HCT116 (cell line): ENCODE measurements around the gene VWA3B. TPM values are rescaled to one million over a fixed set of nuclear protein-coding genes. Genes with fewer than 3 reads are reported as not detected.

Experiments
- ATAC-seq: fragments of 200-7000 bp; cut with Tn5 transposase; 2 replicates; pipeline ENCODE4 v1.9.1; 2020; ENCODE audit warnings: mild to moderate bottlenecking, moderate library complexity
- BruUV-seq: library from RNA; stranded (reverse); fragments of 400-500 nt; replicated peaks from 2 replicates; lab custom pipeline; 2021; lab: Mats Ljungman, UMichigan
- CTCF ChIA-PET: fragments of 300-600 bp; sonication (Branson Sonifier 250); formaldehyde crosslinking; loops from one replicate; lab custom pipeline; 2021; ENCODE audit warnings: antibody characterized with exemption; lab: Charles Lee
- POLR2A ChIA-PET: fragments of 300-600, 350-600 bp; sonication (Branson Sonifier 250); formaldehyde crosslinking; loops from one replicate; lab custom pipeline; 2021; ENCODE audit warnings: antibody characterized with exemption; lab: Charles Lee
- RAD21 ChIA-PET, 2 experiments: fragments of 300-600 bp; sonication (Branson Sonifier 250); formaldehyde crosslinking; loops; one replicate each; lab custom pipeline; 2023; ENCODE audit warnings: low total read pairs in 2 of 2; ENCODE audit not compliant: uncharacterized antibody in 2 of 2, unreplicated experiment in 2 of 2, low non-redundant PET in 1 of 2; lab: Charles Lee
- DNase-seq: peaks from one replicate; pipeline ENCODE4 v3.0.0-alpha.2; 2010; ENCODE audit warnings: low read depth, low spot score
- H2AFZ ChIP-seq: fragments of 200-600 bp; shearing (Covaris generic), sonication (generic); 2 replicates; pipeline ENCODE4 v1.6.1; 2017; ENCODE audit warnings: low read depth, mixed run types, mixed read lengths, antibody characterized with exemption, low read length; ENCODE audit not compliant: poor library complexity, severe bottlenecking
- H3K27ac ChIP-seq: 2 replicates; pipeline ENCODE4 v1.5.1; 2012; ENCODE audit warnings: low read depth, low read length
- H3K27me3 ChIP-seq: fragments of 200-600 bp; sonication (generic); 2 replicates; pipeline ENCODE4 v1.6.1; 2016; ENCODE audit warnings: mixed run types, low read length, mixed read lengths; ENCODE audit not compliant: insufficient read depth
- H3K36me3 ChIP-seq, 2 experiments: fragments of 200-500 bp in 1 of 2; fragments of 200-600 bp in 1 of 2; sonication (Bioruptor generic) in 1 of 2; sonication (generic) in 1 of 2; 2 replicates each; pipeline versions ENCODE4 v1.5.1 to v1.6.1; 2014 to 2016; ENCODE audit warnings: low read length in 2 of 2, inconsistent platforms in 1 of 2, mixed read lengths in 1 of 2, mixed run types in 1 of 2; ENCODE audit not compliant: insufficient read depth in 2 of 2, control insufficient read depth in 1 of 2
- H3K4me1 ChIP-seq, 2 experiments: fragments of 200-600 bp in 1 of 2; sonication (generic) in 1 of 2; 2 replicates each; pipeline versions ENCODE4 v1.5.1 to v1.6.1; 2012 to 2017; ENCODE audit warnings: low read length in 2 of 2, inconsistent platforms in 1 of 2, mild to moderate bottlenecking in 1 of 2, mixed read lengths in 1 of 2, mixed run types in 1 of 2, moderate library complexity in 1 of 2; ENCODE audit not compliant: insufficient read depth in 2 of 2, control insufficient read depth in 1 of 2
- H3K4me2 ChIP-seq: fragments of 200-600 bp; sonication (generic); 2 replicates; pipeline ENCODE4 v1.6.1; 2017; ENCODE audit warnings: mixed run types, low read length, mixed read lengths
- H3K4me3 ChIP-seq, 2 experiments: fragments of 200-600 bp in 1 of 2; sonication (generic) in 1 of 2; replicated peaks in 1 of 2; 2 replicates each; pipeline ENCODE4 v1.5.1; 2011 to 2016; ENCODE audit warnings: low read length in 2 of 2, control low read depth in 1 of 2, low read depth in 1 of 2, mild to moderate bottlenecking in 1 of 2, mixed read lengths in 1 of 2, mixed run types in 1 of 2
- H3K79me2 ChIP-seq: fragments of 200-600 bp; sonication (generic); 2 replicates; pipeline ENCODE4 v1.6.1; 2017; ENCODE audit warnings: mild to moderate bottlenecking, mixed run types, low read length, moderate library complexity, mixed read lengths; ENCODE audit not compliant: insufficient read depth
- H3K9ac ChIP-seq: fragments of 200-600 bp; sonication (generic); 2 replicates; pipeline ENCODE4 v1.6.1; 2016; ENCODE audit warnings: low read length, mixed read lengths
- H3K9me2 ChIP-seq: fragments of 200-600 bp; sonication (generic), shearing (Covaris generic); 2 replicates; pipeline ENCODE4 v1.6.1; 2017; ENCODE audit warnings: mixed run types, mild to moderate bottlenecking, moderate library complexity; ENCODE audit not compliant: insufficient read depth
- H3K9me3 ChIP-seq, 2 experiments: fragments of 200-500 bp in 1 of 2; fragments of 200-600 bp in 1 of 2; sonication (Bioruptor generic) in 1 of 2; sonication (generic) in 1 of 2; 2 replicates each; pipeline ENCODE4 v1.6.1; 2014 to 2017; ENCODE audit warnings: low read length in 2 of 2, mixed read lengths in 2 of 2, inconsistent platforms in 1 of 2, low read depth in 1 of 2, mild to moderate bottlenecking in 1 of 2, mixed run types in 1 of 2, moderate library complexity in 1 of 2; ENCODE audit not compliant: control insufficient read depth in 1 of 2, insufficient read depth in 1 of 2
- H4K20me1 ChIP-seq: fragments of 200-600 bp; sonication (generic), shearing (Covaris generic); 2 replicates; pipeline ENCODE4 v1.6.1; 2017; ENCODE audit warnings: mixed run types, mild to moderate bottlenecking, moderate library complexity; ENCODE audit not compliant: insufficient read depth
- CEBPB ChIP-seq: IDR thresholded peaks from 2 replicates; pipeline ENCODE4 v1.6.1; 2012; ENCODE audit warnings: low read depth
- CTCF ChIP-seq, 3 experiments: fragments of 200-600 bp in 1 of 3; sonication (generic) in 1 of 3; IDR thresholded peaks in 2 of 3; conservative IDR thresholded peaks in 1 of 3; 2 replicates each; pipeline ENCODE4 v1.5.1; 2012 to 2017; ENCODE audit warnings: low read depth in 2 of 3, low read length in 2 of 3, antibody characterized with exemption in 1 of 3, borderline replicate concordance in 1 of 3, control low read depth in 1 of 3, mild to moderate bottlenecking in 1 of 3, mixed read lengths in 1 of 3, mixed run types in 1 of 3, moderate library complexity in 1 of 3; ENCODE audit not compliant: insufficient read depth in 1 of 3
- ELF1 ChIP-seq: IDR thresholded peaks from 2 replicates; pipeline ENCODE4 v1.6.1; 2012; ENCODE audit warnings: low read depth, borderline replicate concordance
- EZH2phosphoT487 ChIP-seq: fragments of 200-600 bp; IDR thresholded peaks from 2 replicates; pipeline ENCODE4 v1.6.1; 2018; ENCODE audit warnings: antibody characterized with exemption, borderline replicate concordance
- FOSL1 ChIP-seq: IDR thresholded peaks from 2 replicates; pipeline ENCODE4 v1.6.1; 2012; ENCODE audit warnings: low read depth
- JUND ChIP-seq: IDR thresholded peaks from 2 replicates; pipeline ENCODE4 v1.6.1; 2012
- POLR2A ChIP-seq: IDR thresholded peaks from 2 replicates; pipeline ENCODE4 v1.7.0; 2011; ENCODE audit warnings: borderline replicate concordance; ENCODE audit not compliant: insufficient read depth, insufficient read length; ENCODE audit errors: extremely low read depth
- POLR2AphosphoS5 ChIP-seq: IDR thresholded peaks from 2 replicates; pipeline ENCODE4 v1.6.1; 2011; ENCODE audit warnings: mild to moderate bottlenecking, low read depth, low read length, moderate library complexity
- REST ChIP-seq: IDR thresholded peaks from 2 replicates; pipeline ENCODE4 v1.6.1; 2012; ENCODE audit warnings: low read depth
- intact Hi-C: fragments of 100-400 bp; cut with micrococcal nuclease; formaldehyde crosslinking; loops from 2 replicates; pipeline ENCODE4 v1.10.0; 2022
- total RNA-seq: library from RNA; stranded (reverse); gene quantifications from one replicate; pipeline ENCODE4 v1.2.1, GENCODE V29; 2021; ENCODE audit not compliant: unreplicated experiment

The VWA3B gene
- total RNA-seq, 1 experiment from 2014 or later = 0.47 TPM

GRCh38 chr2:98070081-98070480 lies 16.9 kb upstream of the VWA3B start:
- no peaks in the 10 kb centered on the region for H3K27me3 ChIP-seq
- H3K4me1 ChIP-seq = no peaks in the 10 kb centered on the region
- no TSS peak for BruUV-seq
- no peak overlapping the region for H2AFZ ChIP-seq
- TF ChIP-seq REST = no peak
- no peak for TF ChIP-seq CTCF (IDR thresholded peaks at IDR 0.05 in 2 of 3, conservative IDR thresholded peaks at IDR 0.05 in 1 of 3; ENCODE audit: borderline replicate concordance in 1 of 3, insufficient read depth in 1 of 3, low read depth in 2 of 3, low read length in 2 of 3)
- TF ChIP-seq FOSL1 = no peak
- TF ChIP-seq ELF1 = no peak
- no peak for TF ChIP-seq JUND
- TF ChIP-seq CEBPB = no peak
- no peak for TF ChIP-seq POLR2A
- TF ChIP-seq POLR2AphosphoS5 = no peak
- no peak for TF ChIP-seq EZH2phosphoT487
- no peaks in the 10 kb centered on the region for H3K79me2 ChIP-seq
- CTCF ChIA-PET = no interaction called here
- DNase-seq (no peak), ATAC-seq (no peak)
- no peaks in the 10 kb centered on the region for H3K9me2 ChIP-seq
- intact Hi-C loops = no loop called here
- H3K9ac ChIP-seq = no peak overlapping the region
- no peak overlapping the region for H3K4me2 ChIP-seq
- H3K36me3 ChIP-seq = no peaks in the 10 kb centered on the region
- POLR2A ChIA-PET = no interaction called here
- no peaks in the 10 kb centered on the region for H4K20me1 ChIP-seq
- no peaks in the 10 kb centered on the region for H3K9me3 ChIP-seq
- no peak overlapping the region for H3K4me3 ChIP-seq
- RAD21 ChIA-PET = no interaction called here
- no peak overlapping the region for H3K27ac ChIP-seq
